GM19239 (cell line): Measurements from ENCODE around the gene ROBO2.

Experiments
- DNase-seq: peaks from one replicate; pipeline ENCODE4 v3.0.0; 2011; ENCODE audit warnings: low spot score; ENCODE audit not compliant: insufficient read length
- FAIRE-seq: peaks from 2 replicates; lab custom pipeline; 2011; peaks lifted over from hg19 to GRCh38; lab: Jason Lieb, UNC

ROBO2 gene

GRCh38 chr3:77244981-77245380 is 205.1 kb downstream of the ROBO2 start:
- DNase-seq (no peak), FAIRE-seq (no peak)

DNA sequence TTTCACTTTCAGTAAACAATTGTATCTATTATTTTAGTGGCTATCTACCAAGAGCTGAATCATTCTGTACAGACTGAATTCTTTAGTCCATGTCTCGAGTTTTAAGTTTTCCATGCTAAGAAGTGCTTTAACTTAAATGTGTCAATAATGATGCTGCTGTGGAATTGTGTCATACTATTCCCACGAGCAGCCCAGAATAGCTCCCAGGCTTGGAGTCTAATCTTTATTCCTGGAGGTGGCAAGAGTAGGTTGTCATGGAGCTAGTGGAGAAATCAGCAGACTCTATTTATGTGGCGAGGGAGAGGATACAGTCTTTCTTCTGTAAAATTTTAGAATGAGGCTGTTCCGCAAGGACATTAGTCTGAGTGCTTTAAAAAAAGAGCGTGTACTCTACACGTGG is 207.2 kb downstream of the ROBO2 start:
- DNase-seq (no peak), FAIRE-seq (no peak)

GRCh38 chr3:77247817-77248216 is 207.9 kb downstream of the ROBO2 start:
- no peak for FAIRE-seq

GRCh38 chr3:77248420-77248819 is 208.5 kb downstream of the ROBO2 start:
- FAIRE-seq (no peak), DNase-seq (no peak)

More at GRCh38 chr3:77247817-77248216, 207.9 kb downstream of the ROBO2 start:
- DNase-seq: no peak

DNA sequence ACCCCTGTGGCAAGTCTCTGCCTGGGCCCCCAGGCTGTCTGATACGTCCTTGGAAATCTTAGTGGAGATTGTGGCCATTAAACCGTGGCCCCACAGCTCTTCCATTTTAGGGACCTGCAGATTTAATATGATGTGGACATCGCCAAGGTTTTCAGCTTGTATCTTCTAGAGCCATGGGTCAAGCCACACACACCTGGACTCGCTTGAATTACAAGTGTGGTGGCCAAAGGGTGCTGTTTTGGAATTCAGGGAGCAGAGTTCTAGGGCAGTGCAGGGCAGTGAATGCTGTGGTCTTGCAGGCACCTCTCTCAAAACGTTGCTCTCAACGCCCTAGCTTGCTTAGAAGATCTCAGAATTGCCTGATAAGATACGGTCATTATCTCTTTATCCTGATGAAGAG is 211.2 kb downstream of the ROBO2 start:
- DNase-seq: no peak
- FAIRE-seq: no peak

DNA sequence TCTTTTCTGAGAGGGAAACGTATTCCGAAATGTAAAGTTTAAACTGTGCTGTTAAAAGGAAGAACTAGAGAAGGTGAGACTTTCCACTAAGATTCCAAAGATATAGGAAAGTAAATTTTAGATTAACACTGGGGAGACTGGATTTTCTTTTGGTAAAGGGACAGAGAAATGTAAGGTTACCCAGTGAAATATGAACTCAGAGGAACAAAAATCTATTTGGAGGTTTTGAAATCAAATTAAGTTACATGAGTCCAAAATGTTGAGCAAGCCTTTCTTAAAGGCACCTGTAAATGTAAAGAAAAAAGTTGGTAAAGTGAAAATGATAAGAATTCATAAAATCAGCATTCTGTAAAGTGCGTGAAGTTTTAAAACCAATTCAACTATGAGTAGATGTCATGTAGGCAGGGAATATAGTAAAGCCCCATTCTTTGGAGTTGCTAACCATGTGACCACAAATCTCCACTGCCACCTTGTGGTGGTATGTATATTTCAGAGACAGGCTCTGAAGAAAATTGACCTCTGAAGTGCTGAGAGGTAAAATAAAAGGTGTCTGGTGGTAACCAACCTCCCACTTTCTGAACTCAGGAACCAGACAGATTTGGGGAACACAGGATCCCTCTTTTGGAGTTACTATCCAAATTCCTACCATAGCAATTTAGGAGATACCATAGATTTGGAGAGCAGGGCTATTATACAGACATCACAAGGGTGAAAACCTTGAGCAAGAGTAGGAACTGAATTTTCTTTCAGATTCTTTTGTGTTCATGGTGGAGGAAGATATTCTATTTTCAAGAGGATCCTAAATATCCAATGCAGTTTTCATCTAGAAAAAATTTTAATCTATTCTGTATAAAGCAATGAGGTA is 215.3 kb downstream of the ROBO2 start:
- FAIRE-seq: peak; percentile 18
- DNase-seq: peak; percentile 6

DNA sequence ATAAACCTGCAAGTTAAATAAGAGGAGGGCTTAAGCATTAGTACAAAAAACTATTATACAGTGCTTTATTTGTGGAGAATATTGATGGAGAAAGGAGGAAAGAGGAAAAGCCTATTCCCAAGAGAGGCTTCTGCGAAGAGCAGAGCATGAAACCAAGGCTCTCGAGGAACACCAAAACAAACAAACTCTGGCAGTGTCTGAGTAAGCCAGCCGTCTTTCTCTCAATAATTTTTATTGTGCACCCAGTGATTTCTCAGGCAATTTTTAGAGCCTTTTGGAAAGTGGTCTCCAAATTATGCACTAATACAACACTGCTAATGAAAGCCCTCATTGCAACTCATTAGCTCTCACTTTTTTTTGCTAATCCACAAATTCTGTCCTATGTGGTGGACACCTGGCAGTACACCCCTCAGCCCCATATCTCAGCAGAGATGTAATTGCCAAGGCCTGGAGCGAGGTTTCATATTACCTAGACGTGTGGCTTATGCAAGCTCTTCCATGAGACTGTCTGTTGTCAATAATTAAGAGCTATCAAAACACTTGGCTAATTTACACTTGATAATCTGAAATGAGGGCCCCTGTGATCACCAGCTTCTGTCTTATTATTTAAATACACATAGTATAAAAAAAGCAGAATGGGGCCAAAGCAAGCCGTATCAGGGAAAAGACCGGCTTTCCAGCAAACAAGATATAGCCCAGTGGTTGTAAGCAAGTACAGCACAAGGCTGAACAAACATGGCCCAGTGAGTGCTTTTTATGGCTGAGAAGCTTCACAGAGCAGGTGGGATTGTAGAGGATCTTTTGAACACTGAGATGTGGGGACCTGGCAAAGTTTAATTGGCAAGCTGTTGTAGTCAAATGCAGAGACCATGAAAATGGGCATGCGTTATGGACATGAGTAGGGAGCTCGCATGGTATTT is 216.9 kb downstream of the ROBO2 start:
- no peak for FAIRE-seq
- DNase-seq: no peak

- no peak for FAIRE-seq
- no peak for DNase-seq
Measured at GRCh38 chr3:77259694-77260093, 219.8 kb downstream of the ROBO2 start.

DNA sequence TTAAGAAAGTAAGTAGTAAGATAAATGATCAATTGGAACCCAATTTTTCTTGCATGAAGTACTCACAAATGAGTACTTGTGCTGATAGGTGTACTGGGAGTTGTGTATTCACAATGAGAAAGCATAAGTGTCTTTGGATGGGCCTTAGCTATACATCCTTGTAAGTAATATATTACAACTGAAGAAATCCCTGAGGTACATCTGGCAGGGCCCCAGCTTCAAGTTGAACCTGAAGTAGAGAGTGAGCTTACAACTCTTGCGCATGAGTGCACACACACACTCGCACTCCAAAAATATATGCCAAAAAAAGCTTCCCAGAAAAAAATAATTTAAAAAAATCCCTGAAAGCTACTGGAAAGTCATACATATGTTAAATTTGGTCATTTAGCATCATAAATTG is 222.5 kb downstream of the ROBO2 start:
- DNase-seq (no peak), FAIRE-seq (no peak)

GRCh38 chr3:77267589-77267988 is 227.7 kb downstream of the ROBO2 start:
- DNase-seq (no peak), FAIRE-seq (no peak)

GRCh38 chr3:77271306-77271705 is 231.4 kb downstream of the ROBO2 start:
- FAIRE-seq: no peak
- no peak for DNase-seq

DNA sequence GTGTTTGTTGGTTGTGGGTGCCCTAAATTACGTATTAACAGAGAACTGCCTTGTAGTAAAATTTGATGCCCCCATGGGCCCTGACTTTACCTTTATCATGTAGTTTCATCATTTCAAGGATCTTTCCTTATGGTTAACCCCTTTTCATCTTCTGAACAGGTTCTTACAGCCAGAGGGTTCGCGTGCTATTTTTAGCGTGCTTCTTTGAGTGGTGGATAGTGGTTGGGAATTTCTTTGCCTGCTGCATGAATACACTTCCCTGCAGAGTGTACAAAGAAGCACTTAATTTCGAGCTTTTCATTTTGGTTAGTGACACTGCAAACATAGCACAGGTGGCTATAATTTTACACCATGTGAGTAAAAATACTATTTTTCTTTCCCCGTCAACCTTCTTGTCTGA is 231.8 kb downstream of the ROBO2 start:
- FAIRE-seq (no peak), DNase-seq (no peak)

DNA sequence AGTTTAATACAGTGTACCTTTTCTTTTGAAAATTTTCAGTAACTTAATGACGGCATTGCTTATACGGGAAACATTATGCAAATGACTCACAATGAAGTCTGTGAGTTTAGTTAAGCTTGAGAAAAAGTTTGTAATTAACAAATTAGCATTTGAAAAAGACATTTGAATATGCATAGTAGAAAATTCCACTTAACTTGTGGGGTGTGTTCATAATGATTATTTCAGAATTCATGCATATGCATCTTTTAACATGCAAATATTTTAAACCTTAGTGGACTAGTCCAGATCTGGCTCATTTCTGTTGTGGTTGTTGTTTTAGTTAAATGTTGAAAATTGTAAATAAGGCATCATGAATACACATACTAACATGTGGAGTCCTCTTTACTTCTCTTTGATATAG is 239.4 kb downstream of the ROBO2 start:
- FAIRE-seq: no peak
- DNase-seq: no peak

DNA sequence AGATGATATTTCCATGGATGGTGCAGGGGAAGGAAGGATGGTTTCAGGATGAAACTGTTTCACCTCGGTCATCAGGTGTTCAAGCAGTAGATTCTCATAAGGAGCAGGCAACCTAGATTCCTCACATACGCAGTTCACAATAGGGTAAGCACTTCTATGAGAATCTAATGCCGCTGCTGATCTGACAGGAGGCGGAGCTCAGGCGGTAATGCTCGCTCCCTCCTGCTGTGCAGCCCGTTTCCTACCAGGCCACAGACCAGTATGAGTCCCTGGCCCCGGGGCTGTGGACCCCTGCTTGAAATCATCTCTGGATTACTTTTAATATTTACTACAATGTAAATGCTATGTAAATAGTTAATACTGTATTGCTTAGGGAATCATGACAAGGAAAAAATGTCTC is 241.8 kb downstream of the ROBO2 start:
- FAIRE-seq: no peak
- no peak for DNase-seq

DNA sequence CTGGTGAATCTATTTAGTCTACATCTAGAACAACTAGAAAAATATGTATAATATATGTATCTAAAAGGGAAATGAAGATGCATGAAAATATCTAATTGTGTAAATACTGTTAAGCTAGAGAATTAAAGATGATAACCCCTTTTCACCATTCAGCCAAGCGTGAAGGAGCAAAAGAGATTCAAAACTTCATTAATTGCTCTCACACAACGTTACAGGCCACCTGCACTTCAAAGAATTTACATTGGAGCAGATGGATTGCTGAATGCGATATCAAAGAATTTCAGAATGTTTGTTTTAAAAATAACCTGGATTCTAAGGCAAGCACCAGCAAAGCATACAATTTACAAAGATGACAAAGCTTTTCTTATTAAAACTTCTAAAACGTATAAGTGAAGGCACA is 243.2 kb downstream of the ROBO2 start:
- no peak for FAIRE-seq
- DNase-seq: no peak

GRCh38 chr3:77288348-77288747 is 248.4 kb downstream of the ROBO2 start:
- DNase-seq: no peak
- FAIRE-seq: no peak

- DNase-seq (no peak), FAIRE-seq (no peak)
Measured at GRCh38 chr3:77296527-77296926, 256.6 kb downstream of the ROBO2 start.

DNA sequence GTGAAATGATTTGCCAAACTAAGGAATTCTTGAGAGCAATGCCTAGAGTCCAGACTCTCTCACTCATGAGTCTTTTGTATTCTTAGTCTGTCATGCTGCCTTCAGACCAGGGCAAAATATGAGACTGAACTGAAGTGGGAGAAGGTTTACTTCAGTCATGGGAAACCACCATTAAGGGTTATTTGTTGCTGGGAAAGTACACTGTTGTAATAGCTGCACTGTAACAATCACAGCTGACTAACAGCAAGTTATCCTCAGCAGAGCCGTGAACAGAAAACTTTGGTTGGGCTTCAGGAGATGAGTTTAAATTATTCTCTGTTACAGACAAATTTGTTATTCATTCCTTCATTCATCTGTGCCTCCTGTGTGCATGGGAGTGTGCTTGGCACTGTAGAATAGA is 258.5 kb downstream of the ROBO2 start:
- FAIRE-seq: no peak
- no peak for DNase-seq

DNA sequence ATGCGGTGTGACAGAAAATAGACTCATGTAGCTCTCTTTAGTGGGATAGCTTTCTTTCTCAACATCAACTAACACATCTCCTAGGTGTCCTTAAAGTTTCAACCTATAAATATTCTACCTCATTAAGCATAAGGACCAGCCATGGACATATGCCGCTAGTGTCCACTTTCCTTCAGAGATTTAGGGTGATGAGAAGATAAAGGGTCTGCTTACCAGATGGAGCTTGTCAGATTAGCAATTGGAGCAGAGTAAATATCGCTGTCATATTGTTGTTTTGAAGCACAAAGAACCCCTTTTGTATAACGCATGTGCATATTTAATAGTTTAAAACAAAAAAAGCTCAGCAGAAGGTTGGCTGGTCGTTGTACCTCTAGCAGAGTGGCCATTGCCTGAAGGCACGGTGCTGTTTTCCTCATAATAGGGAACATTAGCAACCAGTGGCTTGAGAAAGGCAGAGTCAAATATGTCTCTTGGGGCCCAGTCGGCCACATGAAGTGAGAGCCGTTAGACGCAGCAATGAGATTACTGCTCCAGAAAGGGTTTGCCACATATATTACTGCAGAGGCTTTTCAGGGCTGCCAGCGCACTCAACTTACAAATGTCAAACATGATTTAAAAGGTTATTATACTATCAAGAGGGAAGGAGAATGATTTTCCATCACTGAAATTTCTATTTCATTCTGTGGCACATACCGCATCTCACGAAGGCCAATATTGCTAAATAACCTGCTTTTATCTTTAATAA is 264.2 kb downstream of the ROBO2 start:
- DNase-seq: no peak
- FAIRE-seq: no peak

DNA sequence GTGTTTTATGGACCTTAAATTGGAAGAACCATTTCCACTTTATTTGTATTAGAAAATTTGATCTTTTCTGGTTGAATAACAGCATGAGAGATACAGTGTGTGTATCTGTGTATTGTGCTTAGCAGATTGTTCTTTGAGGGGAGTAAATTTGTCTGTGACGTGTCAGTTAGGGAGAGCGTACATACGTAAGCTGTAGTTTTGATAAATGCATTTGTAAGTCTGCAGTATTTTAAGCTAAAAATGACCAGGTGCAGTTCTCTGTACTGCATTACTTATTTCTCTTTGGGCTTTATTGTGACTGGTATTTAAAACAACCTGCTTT is 264.8 kb downstream of the ROBO2 start:
- no peak for FAIRE-seq

DNA sequence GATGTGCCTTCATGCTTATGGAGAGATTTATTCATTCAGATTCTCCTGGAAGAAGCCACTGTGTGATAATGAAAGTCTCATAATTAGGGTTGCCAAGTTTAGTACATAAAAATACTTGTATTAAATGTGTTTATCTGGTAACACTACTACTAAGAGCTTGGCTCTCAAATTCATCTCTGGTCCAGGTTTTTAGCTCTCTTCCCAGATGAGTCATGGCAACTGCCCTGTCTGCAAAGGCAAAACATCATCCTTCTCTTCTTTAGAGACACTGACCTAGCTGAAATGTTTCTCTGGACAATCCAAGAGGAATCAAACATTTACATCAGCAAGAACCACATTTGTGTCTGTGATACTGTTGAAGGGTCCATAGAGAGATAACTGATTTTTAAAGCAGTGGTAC is 269.6 kb downstream of the ROBO2 start:
- DNase-seq: no peak
- FAIRE-seq: no peak

More for the DNA sequence above, 264.8 kb downstream of the ROBO2 start:
- DNase-seq: no peak
